Suprapubic skin (tissue), 4 donors: ENCODE data around the gene ANK2. TPM values are rescaled to one million over a fixed set of nuclear protein-coding genes. Genes with fewer than 3 reads are reported as not detected.

Source experiments
- DNase-seq, 2 donors: peaks; one replicate each; pipeline ENCODE4 v3.0.0-alpha.2; 2019; ENCODE audit warnings: low spot score in 2 of 2
- H3K27ac ChIP-seq: fragments of 200-600 bp; sonication (generic); one replicate; pipeline ENCODE4 v1.5.1; 2019
- H3K27me3 ChIP-seq: fragments of 200-600 bp; sonication (generic); one replicate; pipeline ENCODE4 v1.5.1; 2019
- H3K36me3 ChIP-seq: fragments of 200-600 bp; sonication (generic); one replicate; pipeline ENCODE4 v1.5.1; 2019
- H3K4me1 ChIP-seq: fragments of 200-600 bp; sonication (generic); one replicate; pipeline ENCODE4 v1.5.1; 2019
- H3K4me3 ChIP-seq: fragments of 200-600 bp; sonication (generic); one replicate; pipeline ENCODE4 v1.5.1; 2019; ENCODE audit warnings: mild to moderate bottlenecking
- H3K9me3 ChIP-seq: fragments of 200-600 bp; sonication (generic); one replicate; pipeline ENCODE4 v1.5.1; 2019
- CTCF ChIP-seq, 2 donors: fragments of 200-600 bp in 1 of 2; fragments of 450-650 bp in 1 of 2; sonication (generic) in 1 of 2; IDR thresholded peaks; one replicate each; pipeline ENCODE4 v1.5.1; 2016 to 2019; ENCODE audit warnings: antibody characterized with exemption in 2 of 2, mild to moderate bottlenecking in 1 of 2, moderate library complexity in 1 of 2
- EP300 ChIP-seq: sonication (generic); formaldehyde crosslinking; IDR thresholded peaks from one replicate; pipeline ENCODE4 v1.6.1; 2017; ENCODE audit warnings: antibody characterized with exemption
- POLR2A ChIP-seq, 2 donors: fragments of 450-650 bp; IDR thresholded peaks; one replicate each; pipeline ENCODE4 v1.6.1; 2017; ENCODE audit warnings: antibody characterized with exemption in 2 of 2, mild to moderate bottlenecking in 2 of 2, moderate library complexity in 2 of 2
- POLR2AphosphoS5 ChIP-seq, 3 donors: sonication (generic); formaldehyde crosslinking; IDR thresholded peaks; one replicate each; pipeline ENCODE4 v1.6.1; 2017; ENCODE audit warnings: antibody characterized with exemption in 3 of 3
- WGBS: methylation state at CpG from one replicate; pipeline ENCODE4 v1.1.5; 2018; 5-methylcytosine and 5-hydroxymethylcytosine counted together
- total RNA-seq, 4 donors: library from RNA; depleted of rRNA; stranded (reverse); fragments of >200 nt; gene quantifications; one replicate each; pipeline ENCODE4 v1.1.0, GENCODE V29; 2016

The ANK2 gene
- total RNA-seq, 4 donors from 2014 or later: 7.7 to 15.2 (median 11.2) TPM

- H3K27me3 ChIP-seq: no peaks in the 10 kb centered on the region
- no peak overlapping the region for H3K4me3 ChIP-seq
- H3K27ac ChIP-seq: no peak overlapping the region
- no peaks in the 10 kb centered on the region for H3K4me1 ChIP-seq
- DNase-seq: no peak
- no peak for TF ChIP-seq CTCF (IDR thresholded peaks at IDR 0.05)
- no peak for TF ChIP-seq POLR2A (IDR thresholded peaks at IDR 0.05)
- TF ChIP-seq EP300: no peak
- no peak for TF ChIP-seq POLR2AphosphoS5 (IDR thresholded peaks at IDR 0.05)
- H3K36me3 ChIP-seq: no peaks in the 10 kb centered on the region
- no peaks in the 10 kb centered on the region for H3K9me3 ChIP-seq
These were observed 81.7 kb downstream of the ANK2 start for GRCh38 chr4:113131136-113131535.

GRCh38 chr4:113131621-113132020 lies 82.2 kb downstream of the ANK2 start:
- TF ChIP-seq POLR2AphosphoS5 (IDR thresholded peaks at IDR 0.05) (no peak), CTCF (IDR thresholded peaks at IDR 0.05) (no peak), EP300 (no peak), POLR2A (IDR thresholded peaks at IDR 0.05) (no peak)
- Histone ChIP-seq H3K27ac (no peak overlapping the region), H3K27me3 (no peaks in the 10 kb centered on the region), H3K4me1 (no peaks in the 10 kb centered on the region), H3K9me3 (no peaks in the 10 kb centered on the region), H3K36me3 (no peaks in the 10 kb centered on the region), H3K4me3 (no peak overlapping the region)
- 74% methylated on average over 2 of the region's 2 CpGs for WGBS
- no peak for DNase-seq

- Histone ChIP-seq H3K27me3 (no peaks in the 10 kb centered on the region), H3K36me3 (no peaks in the 10 kb centered on the region), H3K4me1 (peaks cover 6% of the 10 kb centered on the region), H3K27ac (no peak overlapping the region), H3K9me3 (no peaks in the 10 kb centered on the region), H3K4me3 (no peak overlapping the region)
- WGBS: 36% methylated on average over 3 of the region's 3 CpGs
- TF ChIP-seq CTCF (IDR thresholded peaks at IDR 0.05) (no peak), POLR2A (IDR thresholded peaks at IDR 0.05) (no peak), EP300 (no peak), POLR2AphosphoS5 (IDR thresholded peaks at IDR 0.05) (no peak)
- no peak for DNase-seq
These were observed 92.5 kb downstream of the ANK2 start for GRCh38 chr4:113141901-113142346.

- 87% methylated on average over 3 of the region's 3 CpGs for WGBS
- no peak for DNase-seq
- no peak overlapping the region for H3K27ac ChIP-seq
- no peaks in the 10 kb centered on the region for H3K9me3 ChIP-seq
- TF ChIP-seq POLR2A (IDR thresholded peaks at IDR 0.05): no peak
- no peak for TF ChIP-seq CTCF (IDR thresholded peaks at IDR 0.05)
- no peak for TF ChIP-seq POLR2AphosphoS5 (IDR thresholded peaks at IDR 0.05)
- TF ChIP-seq EP300: no peak
- H3K4me3 ChIP-seq: no peak overlapping the region
- no peaks in the 10 kb centered on the region for H3K27me3 ChIP-seq
- H3K4me1 ChIP-seq: peaks cover 6% of the 10 kb centered on the region
- no peaks in the 10 kb centered on the region for H3K36me3 ChIP-seq
These were observed 92.9 kb downstream of the ANK2 start for GRCh38 chr4:113142351-113142750.

GRCh38 chr4:113144091-113144490 lies 94.6 kb downstream of the ANK2 start:
- peaks cover 6% of the 10 kb centered on the region for H3K4me1 ChIP-seq
- H3K36me3 ChIP-seq: no peaks in the 10 kb centered on the region
- no peak overlapping the region for H3K27ac ChIP-seq
- no peak overlapping the region for H3K4me3 ChIP-seq
- TF ChIP-seq CTCF (IDR thresholded peaks at IDR 0.05): no peak
- no peak for TF ChIP-seq POLR2AphosphoS5 (IDR thresholded peaks at IDR 0.05)
- no peak for TF ChIP-seq EP300
- TF ChIP-seq POLR2A (IDR thresholded peaks at IDR 0.05): no peak
- no peak for DNase-seq
- 51% methylated on average over 2 of the region's 2 CpGs for WGBS
- no peaks in the 10 kb centered on the region for H3K9me3 ChIP-seq
- no peaks in the 10 kb centered on the region for H3K27me3 ChIP-seq
